Astrocyte (in vitro differentiated cells and primary cell): Measurements from ENCODE around the gene PPP2R2D.

ENCODE experiments used
- EZH2 ChIP-seq: IDR thresholded peaks from 2 replicates; pipeline ENCODE4 v1.6.1; 2012; ENCODE audit warnings: mild to moderate bottlenecking, low read length, inconsistent platforms; ENCODE audit not compliant: insufficient read depth
- TF ChIP-seq, protein P1 (sequence below): IDR thresholded peaks from 2 replicates; pipeline ENCODE4 v1.5.1; 2011; ENCODE audit warnings: low read depth, mild to moderate bottlenecking, inconsistent platforms, low read length, moderate library complexity; ENCODE audit not compliant: insufficient read depth

DNA sequence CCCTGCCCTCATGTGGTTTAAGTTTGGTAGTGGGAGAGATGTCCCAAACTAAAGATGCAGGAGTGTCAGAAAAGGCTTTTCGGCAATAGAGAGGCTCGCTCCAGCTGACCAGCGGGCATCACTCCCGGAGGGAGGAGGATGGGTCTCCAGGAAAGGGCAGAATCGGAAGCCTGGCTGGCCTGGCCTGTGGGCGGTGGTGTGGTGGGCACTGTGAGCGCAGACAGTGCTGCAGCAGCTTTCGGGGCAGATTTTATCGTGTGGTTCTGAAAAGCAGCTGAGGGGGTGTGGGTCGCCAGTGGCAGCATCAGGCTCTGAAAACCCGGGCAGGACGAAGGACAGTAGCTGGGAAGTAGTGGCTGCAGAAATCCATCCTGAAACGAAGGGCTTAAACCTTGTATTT is 68.1 kb downstream of the PPP2R2D start:
- TF ChIP-seq, protein P1, sequence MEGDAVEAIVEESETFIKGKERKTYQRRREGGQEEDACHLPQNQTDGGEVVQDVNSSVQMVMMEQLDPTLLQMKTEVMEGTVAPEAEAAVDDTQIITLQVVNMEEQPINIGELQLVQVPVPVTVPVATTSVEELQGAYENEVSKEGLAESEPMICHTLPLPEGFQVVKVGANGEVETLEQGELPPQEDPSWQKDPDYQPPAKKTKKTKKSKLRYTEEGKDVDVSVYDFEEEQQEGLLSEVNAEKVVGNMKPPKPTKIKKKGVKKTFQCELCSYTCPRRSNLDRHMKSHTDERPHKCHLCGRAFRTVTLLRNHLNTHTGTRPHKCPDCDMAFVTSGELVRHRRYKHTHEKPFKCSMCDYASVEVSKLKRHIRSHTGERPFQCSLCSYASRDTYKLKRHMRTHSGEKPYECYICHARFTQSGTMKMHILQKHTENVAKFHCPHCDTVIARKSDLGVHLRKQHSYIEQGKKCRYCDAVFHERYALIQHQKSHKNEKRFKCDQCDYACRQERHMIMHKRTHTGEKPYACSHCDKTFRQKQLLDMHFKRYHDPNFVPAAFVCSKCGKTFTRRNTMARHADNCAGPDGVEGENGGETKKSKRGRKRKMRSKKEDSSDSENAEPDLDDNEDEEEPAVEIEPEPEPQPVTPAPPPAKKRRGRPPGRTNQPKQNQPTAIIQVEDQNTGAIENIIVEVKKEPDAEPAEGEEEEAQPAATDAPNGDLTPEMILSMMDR: no peak
- no peak for TF ChIP-seq EZH2
